ENCODE results near the gene SIVA1. TPM values are rescaled to one million over a fixed set of nuclear protein-coding genes. Genes with fewer than 3 reads are reported as not detected.
A peak's percentile ranks its signal among the peaks of the same experiment; 100 is the strongest.

Gene SIVA1
- total RNA-seq, 1 donor from 2014 or later, result 51.7 TPM

DNA sequence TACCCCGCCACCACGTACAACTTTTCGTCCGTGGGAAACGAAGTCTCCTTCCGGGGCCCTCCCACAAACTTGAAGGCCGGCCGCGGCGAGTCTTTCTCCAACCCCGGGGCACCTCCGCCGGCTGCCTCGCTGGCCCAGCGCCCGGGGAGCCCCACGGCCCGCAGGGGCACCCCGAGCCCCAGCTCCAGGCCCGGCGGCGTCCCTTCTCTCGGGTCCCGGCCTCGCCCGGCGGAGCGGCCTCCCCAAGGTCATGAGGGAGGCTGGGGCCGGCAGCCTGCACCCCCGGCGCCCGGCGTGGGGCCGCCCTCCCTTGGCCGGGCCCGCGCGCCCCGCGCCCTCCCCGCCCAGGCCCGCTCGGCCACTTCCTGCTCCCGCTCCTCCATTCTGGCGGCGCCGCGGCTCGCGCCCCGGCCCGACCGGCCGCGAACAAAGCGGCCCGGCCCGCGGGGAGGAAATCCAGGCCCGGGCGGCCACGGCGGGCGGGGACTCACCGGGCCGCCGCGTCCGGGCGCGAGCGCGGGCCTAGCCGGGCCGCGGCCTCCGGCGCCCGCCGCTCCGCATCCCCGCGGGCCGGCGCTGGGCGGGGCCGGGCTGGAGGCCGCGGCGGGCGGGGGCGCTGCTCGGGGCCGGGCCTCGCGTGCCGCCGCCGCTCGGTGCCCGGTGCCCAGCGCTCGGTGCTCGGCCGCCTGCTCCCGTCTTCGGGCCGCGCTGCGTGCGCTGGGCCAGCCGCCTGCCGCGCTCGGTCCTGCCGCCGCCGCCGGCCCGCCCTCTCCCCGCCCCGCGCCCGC lies 42.2 kb downstream of the SIVA1 start, which contains the start of gene AKT1:
AKT1 (minus strand) TSS at position 756 of the 788 bp plus-strand sequence. CDS start 3,105 bp downstream, outside the sequence.
- Histone ChIP-seq H3K27me3 (ENCODE audit: control insufficient read depth in 3 of 3, insufficient read depth in 3 of 3, low read length in 3 of 3) (no peaks in the 10 kb centered on the region), H3K4me3 (ENCODE audit: low read length in 3 of 3) (peak within 1 kb of the TSS; percentile 76 to 82 (median 79)), H3K9me3 (ENCODE audit: control insufficient read depth in 3 of 3, low read length in 3 of 3) (no peaks in the 10 kb centered on the region), H3K27ac (ENCODE audit: low read depth, low read length) (peak within 1 kb of the TSS; percentile 70), H3K4me1 (ENCODE audit: control insufficient read depth in 3 of 3, insufficient read depth in 3 of 3, low read length in 3 of 3) (peaks cover 42 to 71% (median 66%) of the 10 kb centered on the region in 3 donors), H3K9ac (ENCODE audit: low read depth in 1 of 3, low read length in 3 of 3) (peak within 1 kb of the TSS; percentile 73 to 88 (median 74)), H3K36me3 (ENCODE audit: control insufficient read depth in 3 of 3, insufficient read depth in 3 of 3, low read length in 3 of 3) (peaks cover 6 to 15% (median 14%) of the 10 kb centered on the region in 3 donors)

DNA sequence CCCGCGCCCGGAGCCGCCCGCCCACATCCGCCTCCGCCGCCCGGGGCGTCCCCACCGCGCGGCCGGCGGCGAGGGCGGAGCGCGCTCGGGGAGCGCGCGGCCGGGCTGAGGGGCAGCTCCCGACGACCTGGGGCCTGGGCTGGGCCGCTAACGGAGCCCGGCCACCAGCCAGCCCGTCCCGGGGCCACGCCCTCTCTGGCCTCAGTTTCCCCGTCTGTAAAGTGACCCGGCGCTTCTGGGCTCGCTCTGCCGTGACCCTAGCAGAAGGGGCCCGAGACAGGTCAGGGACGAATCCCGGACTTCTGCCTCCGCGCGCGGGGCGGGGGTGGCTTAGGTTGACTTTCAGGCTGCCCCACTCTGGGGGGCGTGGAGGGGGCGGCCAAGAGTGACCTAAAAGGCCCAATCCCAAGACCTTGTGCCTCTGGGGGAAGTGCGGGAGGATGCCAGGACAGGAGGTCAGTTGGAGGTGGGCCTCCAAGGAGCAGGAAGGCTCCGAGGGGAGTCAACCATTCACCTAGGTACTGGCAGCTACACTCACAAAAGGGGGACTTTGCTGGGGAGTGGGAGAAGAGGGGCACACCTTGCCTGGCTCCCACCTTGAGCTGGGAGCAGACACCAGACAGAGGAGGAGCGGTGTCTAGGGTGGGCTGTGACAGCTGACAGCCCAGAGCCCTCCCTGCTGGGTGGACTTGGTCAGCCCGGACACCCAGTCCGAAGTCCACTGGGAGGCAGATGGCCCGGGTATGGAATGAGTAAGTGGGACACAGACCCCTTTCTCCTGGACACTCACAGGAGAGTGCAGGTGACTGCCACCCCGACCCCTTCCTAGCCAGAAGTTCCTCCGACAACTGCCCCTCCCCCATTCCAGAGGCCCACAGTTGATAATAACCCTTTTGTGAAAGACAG lies 43.1 kb downstream of the SIVA1 start:
- Histone ChIP-seq H3K4me1 (ENCODE audit: control insufficient read depth in 3 of 3, insufficient read depth in 3 of 3, low read length in 3 of 3) (peaks cover 44 to 73% (median 66%) of the 10 kb centered on the region in 3 donors), H3K9me3 (ENCODE audit: control insufficient read depth in 3 of 3, low read length in 3 of 3) (no peaks in the 10 kb centered on the region), H3K27me3 (ENCODE audit: control insufficient read depth in 3 of 3, insufficient read depth in 3 of 3, low read length in 3 of 3) (no peaks in the 10 kb centered on the region), H3K36me3 (ENCODE audit: control insufficient read depth in 3 of 3, insufficient read depth in 3 of 3, low read length in 3 of 3) (peaks cover 3 to 8% (median 6%) of the 10 kb centered on the region in 3 donors), H3K4me3 (ENCODE audit: low read length in 3 of 3) (peak overlapping the region; percentile 48 to 63 (median 59)), H3K27ac (ENCODE audit: low read depth, low read length) (peak overlapping the region; percentile 70), H3K9ac (ENCODE audit: low read depth in 1 of 3, low read length in 3 of 3) (peak overlapping the region in 2 of 3 donors; percentile 73 to 85)

DNA sequence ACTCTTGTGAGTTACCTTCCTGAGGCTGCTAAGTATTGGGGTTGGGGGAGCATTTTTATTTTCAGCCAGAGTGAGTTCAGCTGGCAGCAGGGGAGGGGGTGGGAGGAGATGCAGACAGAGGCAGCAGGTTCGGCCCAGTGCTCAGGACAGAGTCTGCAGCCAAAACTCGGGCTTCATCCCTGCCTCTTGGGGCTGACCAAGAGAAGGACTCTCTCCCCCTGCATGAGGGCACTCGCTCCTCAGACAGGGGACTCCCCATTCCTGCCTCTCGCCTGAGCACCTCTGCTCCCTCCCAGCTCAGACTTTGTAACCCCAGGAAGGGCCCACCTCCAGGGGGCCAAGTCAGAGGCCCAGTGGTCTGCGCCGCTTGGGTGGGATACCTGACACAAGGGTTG lies 43.7 kb downstream of the SIVA1 start:
- Histone ChIP-seq H3K27me3 (ENCODE audit: control insufficient read depth in 3 of 3, insufficient read depth in 3 of 3, low read length in 3 of 3) (no peaks in the 10 kb centered on the region), H3K4me1 (ENCODE audit: control insufficient read depth in 3 of 3, insufficient read depth in 3 of 3, low read length in 3 of 3) (peaks cover 49 to 74% (median 68%) of the 10 kb centered on the region in 3 donors), H3K4me3 (ENCODE audit: low read length in 3 of 3) (no peak overlapping the region), H3K9me3 (ENCODE audit: control insufficient read depth in 3 of 3, low read length in 3 of 3) (no peaks in the 10 kb centered on the region), H3K36me3 (ENCODE audit: control insufficient read depth in 3 of 3, insufficient read depth in 3 of 3, low read length in 3 of 3) (peaks cover 0 to 6% (median 2%) of the 10 kb centered on the region in 3 donors), H3K27ac (ENCODE audit: low read depth, low read length) (no peak overlapping the region), H3K9ac (ENCODE audit: low read depth in 1 of 3, low read length in 3 of 3) (peak overlapping the region in 2 of 3 donors; percentile 73 to 85)

DNA sequence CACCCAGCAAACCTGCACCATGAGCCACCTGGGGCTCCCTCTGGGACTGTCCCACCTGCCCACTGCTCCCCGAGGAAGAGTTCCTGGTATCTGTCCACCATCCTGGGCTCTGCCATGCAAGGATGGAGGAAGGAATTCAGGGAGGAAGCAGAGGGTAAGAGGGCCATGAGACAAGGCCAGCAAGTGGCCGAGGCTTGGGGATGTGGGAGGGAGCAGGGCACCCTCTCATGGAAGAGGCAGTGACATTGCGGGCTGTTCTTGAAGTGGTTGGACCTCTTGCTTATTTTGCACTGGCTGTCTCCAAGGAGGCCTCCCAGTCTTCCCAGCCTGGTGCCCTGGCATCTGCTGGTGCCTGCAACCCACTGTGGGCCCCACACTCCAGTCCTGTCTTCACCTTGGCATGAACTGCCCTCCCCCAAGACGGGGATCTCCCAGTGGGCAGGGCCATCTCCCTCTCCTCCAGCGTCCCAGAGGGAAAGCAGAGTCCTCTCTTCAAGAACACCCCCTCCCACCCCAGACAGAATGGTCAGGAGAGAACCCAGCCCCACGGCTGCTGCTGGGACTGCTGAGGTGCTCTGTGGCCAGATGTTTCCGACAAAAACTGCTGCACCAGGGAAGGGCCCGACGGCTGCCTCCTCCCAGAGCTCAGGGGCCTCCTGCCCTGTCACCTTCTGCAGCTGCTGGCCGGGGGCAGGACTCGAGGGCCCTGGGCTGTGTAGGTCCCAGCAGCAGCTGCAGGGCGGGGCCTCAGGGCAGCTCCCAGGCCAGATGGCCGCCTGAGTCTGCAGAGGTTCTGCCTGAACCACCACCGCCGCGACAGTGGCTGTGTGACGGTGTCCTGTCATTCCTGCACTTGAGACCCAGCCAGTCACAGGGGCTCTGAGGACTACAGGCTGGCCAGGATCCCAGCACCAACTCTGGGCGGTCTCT lies 44.4 kb downstream of the SIVA1 start:
- Histone ChIP-seq H3K27me3 (ENCODE audit: control insufficient read depth in 3 of 3, insufficient read depth in 3 of 3, low read length in 3 of 3) (no peaks in the 10 kb centered on the region), H3K9me3 (ENCODE audit: control insufficient read depth in 3 of 3, low read length in 3 of 3) (no peaks in the 10 kb centered on the region), H3K4me3 (ENCODE audit: low read length in 3 of 3) (no peak overlapping the region), H3K9ac (ENCODE audit: low read depth in 1 of 3, low read length in 3 of 3) (peak overlapping the region in 2 of 3 donors; percentile 33 to 38), H3K36me3 (ENCODE audit: control insufficient read depth in 3 of 3, insufficient read depth in 3 of 3, low read length in 3 of 3) (no peaks in the 10 kb centered on the region), H3K4me1 (ENCODE audit: control insufficient read depth in 3 of 3, insufficient read depth in 3 of 3, low read length in 3 of 3) (peaks cover 47 to 74% (median 67%) of the 10 kb centered on the region in 3 donors), H3K27ac (ENCODE audit: low read depth, low read length) (no peak overlapping the region)

DNA sequence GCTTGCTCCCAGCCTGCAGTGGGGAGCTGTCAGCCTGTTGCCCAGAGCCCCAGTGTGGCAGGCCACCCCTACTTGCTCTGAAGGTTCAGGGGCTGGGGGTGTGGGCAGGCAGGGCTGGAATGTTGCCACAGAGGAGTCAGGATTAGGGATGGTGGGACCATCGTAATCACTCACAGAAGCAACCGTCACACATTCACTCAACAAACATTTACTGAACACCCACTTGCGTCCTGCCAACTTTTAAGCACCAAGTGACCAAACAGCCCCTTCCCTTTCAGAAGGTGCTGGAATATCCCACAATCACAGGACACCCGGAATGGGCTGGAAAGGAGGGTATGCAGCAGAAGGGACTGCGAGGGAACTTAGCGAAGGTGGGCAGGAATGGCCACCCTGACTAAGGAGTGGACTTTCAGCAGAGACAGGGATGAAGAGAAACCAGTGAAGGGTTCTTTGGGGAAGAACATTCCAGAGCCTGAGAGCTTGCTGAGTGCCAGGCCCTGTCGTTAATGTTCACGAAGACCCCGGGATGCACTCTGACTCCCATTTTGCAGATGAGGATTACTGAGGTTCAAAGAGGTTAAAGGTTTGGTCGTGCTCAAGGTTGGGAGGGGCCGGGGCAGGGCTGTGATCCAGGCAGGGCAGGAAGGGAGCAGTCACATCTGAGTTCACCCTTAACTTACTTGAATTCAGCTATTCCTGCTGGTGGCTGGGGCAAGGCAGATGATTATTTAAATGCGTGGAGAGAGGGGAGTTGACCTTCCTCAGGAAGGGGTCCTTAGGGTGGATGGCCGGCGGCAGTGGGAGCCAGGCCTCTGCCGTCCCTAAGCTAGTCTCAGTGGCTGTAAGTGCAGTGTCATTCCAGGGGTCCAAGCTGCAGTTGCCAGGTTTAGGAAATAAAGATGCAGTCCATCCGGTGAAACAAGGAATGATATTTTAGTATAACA lies 45.6 kb downstream of the SIVA1 start:
- Histone ChIP-seq H3K27ac (ENCODE audit: low read depth, low read length) (peak overlapping the region; percentile 94), H3K27me3 (ENCODE audit: control insufficient read depth in 3 of 3, insufficient read depth in 3 of 3, low read length in 3 of 3) (no peaks in the 10 kb centered on the region), H3K9ac (ENCODE audit: low read depth in 1 of 3, low read length in 3 of 3) (peak overlapping the region in 2 of 3 donors; percentile 38 to 80), H3K4me1 (ENCODE audit: control insufficient read depth in 3 of 3, insufficient read depth in 3 of 3, low read length in 3 of 3) (peaks cover 39 to 73% (median 65%) of the 10 kb centered on the region in 3 donors), H3K4me3 (ENCODE audit: low read length in 3 of 3) (no peak overlapping the region), H3K36me3 (ENCODE audit: control insufficient read depth in 3 of 3, insufficient read depth in 3 of 3, low read length in 3 of 3) (no peaks in the 10 kb centered on the region), H3K9me3 (ENCODE audit: control insufficient read depth in 3 of 3, low read length in 3 of 3) (no peaks in the 10 kb centered on the region)

DNA sequence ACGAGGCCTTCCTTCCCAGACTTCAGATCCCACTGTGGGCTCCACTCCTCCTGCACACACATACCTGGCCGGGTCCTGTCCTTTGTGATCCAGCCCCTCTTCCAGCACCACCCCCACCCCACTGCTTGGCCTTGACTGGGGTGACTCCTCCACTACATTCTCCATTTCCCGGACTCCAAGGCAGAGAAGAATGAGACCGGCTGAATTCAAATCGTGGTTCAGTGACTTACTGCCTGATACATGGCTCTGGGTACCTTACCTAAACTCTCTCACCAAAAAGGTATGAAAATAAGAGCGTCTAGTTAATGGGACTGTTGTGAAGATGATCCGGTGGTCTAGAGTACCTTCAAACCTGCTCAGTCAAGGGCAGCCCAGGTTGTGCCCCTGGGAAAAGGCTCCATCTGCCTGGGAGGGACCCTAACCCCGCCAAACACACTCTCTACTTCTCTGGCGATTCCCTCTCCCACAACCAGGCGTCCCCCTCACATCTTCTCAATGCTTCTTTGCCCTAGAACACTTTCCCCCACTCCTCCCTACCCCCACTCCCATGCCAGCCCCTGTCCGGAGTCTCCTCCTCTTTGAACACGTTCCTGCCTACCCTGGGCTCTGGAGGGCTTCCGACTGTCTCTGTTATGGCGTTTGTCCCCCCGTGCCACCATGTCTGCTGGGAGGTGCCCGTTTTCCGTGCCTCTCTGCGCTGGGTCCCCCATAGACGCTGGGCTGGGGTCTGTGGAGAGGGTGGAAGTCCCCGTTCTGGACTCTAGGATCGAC lies 46.5 kb downstream of the SIVA1 start:
- Histone ChIP-seq H3K9ac (ENCODE audit: low read depth in 1 of 3, low read length in 3 of 3) (peak overlapping the region; percentile 70 to 80 (median 74)), H3K27me3 (ENCODE audit: control insufficient read depth in 3 of 3, insufficient read depth in 3 of 3, low read length in 3 of 3) (no peaks in the 10 kb centered on the region), H3K9me3 (ENCODE audit: control insufficient read depth in 3 of 3, low read length in 3 of 3) (no peaks in the 10 kb centered on the region), H3K36me3 (ENCODE audit: control insufficient read depth in 3 of 3, insufficient read depth in 3 of 3, low read length in 3 of 3) (no peaks in the 10 kb centered on the region), H3K27ac (ENCODE audit: low read depth, low read length) (peak overlapping the region; percentile 94), H3K4me3 (ENCODE audit: low read length in 3 of 3) (peak overlapping the region; percentile 13 to 70 (median 59)), H3K4me1 (ENCODE audit: control insufficient read depth in 3 of 3, insufficient read depth in 3 of 3, low read length in 3 of 3) (peaks cover 30 to 70% (median 57%) of the 10 kb centered on the region in 3 donors)

DNA sequence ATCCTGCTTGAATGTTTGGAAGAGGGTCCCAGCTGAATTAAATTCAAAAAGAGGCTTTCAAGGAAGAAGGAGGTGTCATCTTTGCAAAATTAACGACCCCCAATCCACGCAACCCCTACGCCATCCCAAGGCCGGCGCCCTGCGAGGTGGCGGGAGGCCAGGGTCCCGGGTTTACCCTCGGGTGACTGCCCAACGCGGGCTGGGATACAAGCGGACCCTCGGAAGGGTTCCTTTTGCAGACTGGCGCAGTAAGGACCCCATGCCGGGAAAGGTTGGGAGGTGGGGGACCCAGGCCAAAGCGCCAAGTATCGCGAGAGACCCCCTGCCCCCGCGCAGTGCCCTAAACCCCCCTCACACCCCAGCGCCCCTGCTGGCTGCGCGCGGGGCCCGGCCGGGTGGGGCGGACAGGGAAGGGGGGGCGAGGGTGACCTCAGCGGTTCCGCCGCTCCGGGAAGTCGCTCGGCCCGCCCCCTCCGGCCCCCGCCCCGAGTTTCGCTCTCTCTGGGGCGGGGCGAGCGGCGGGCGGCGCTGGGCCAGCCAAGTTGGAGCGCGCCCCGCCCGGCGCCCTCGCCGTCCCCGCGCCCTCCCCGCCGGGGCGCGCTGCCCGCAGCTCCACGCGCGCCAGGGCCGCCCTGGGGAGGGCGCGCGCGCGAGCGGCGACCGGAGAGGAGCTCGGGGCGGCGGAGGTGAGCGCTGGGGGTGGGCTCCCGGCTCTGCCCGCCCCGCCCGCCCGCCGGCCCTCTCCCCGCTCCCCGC lies 47.2 kb downstream of the SIVA1 start:
- peaks cover 27 to 72% (median 57%) of the 10 kb centered on the region in 3 donors for H3K4me1 ChIP-seq (ENCODE audit: control insufficient read depth in 3 of 3, insufficient read depth in 3 of 3, low read length in 3 of 3)
- no peaks in the 10 kb centered on the region for H3K27me3 ChIP-seq (ENCODE audit: control insufficient read depth in 3 of 3, insufficient read depth in 3 of 3, low read length in 3 of 3)
- H3K36me3 ChIP-seq (ENCODE audit: control insufficient read depth in 3 of 3, insufficient read depth in 3 of 3, low read length in 3 of 3), result no peaks in the 10 kb centered on the region
- H3K9me3 ChIP-seq (ENCODE audit: control insufficient read depth in 3 of 3, low read length in 3 of 3), result no peaks in the 10 kb centered on the region
- H3K27ac ChIP-seq (ENCODE audit: low read depth, low read length), result peak overlapping the region; percentile 94
- H3K4me3 ChIP-seq (ENCODE audit: low read length in 3 of 3), result peak overlapping the region; percentile 59 to 71 (median 70)
- peak overlapping the region; percentile 70 to 80 (median 74) for H3K9ac ChIP-seq (ENCODE audit: low read depth in 1 of 3, low read length in 3 of 3)
